Stimulated activated CD4-positive, alpha-beta T cell treated with anti-CD3 and anti-CD28 coated beads, Interleukin-2, amount 100 ng/mL, for 24 hours (primary cell): ENCODE results near the gene ACOT8.
"Not testable (repeated sequence)": the region's sequence is repeated elsewhere in the genome, so short reads cannot be mapped to it uniquely, and the experiment has no call there.

ENCODE experiments used
- DNase-seq, 2 donors: peaks; one replicate each; pipeline ENCODE4 v3.0.0-alpha.2; 2020

The ACOT8 gene

GRCh38 chr20:45826381-45827019, 30.7 kb downstream of the ACOT8 start:
- DNase-seq, result no peak

- peak; percentile 52 to 57 for DNase-seq
These were observed 33.0 kb downstream of the ACOT8 start for GRCh38 chr20:45823949-45824835.

GRCh38 chr20:45822857-45823256, 34.3 kb downstream of the ACOT8 start:
- no peak for DNase-seq

- no peak for DNase-seq
These were observed 35.2 kb downstream of the ACOT8 start for GRCh38 chr20:45821947-45822346.

GRCh38 chr20:45819466-45819865, 37.7 kb downstream of the ACOT8 start:
- DNase-seq, result no peak

- DNase-seq, result no peak
These were observed 39.0 kb downstream of the ACOT8 start for GRCh38 chr20:45818239-45818638.

GRCh38 chr20:45817376-45818194, 39.6 kb downstream of the ACOT8 start:
- no peak for DNase-seq

- no peak for DNase-seq
These were observed 40.2 kb downstream of the ACOT8 start for GRCh38 chr20:45816951-45817350.

- DNase-seq, result no peak
These were observed 42.9 kb downstream of the ACOT8 start for GRCh38 chr20:45814314-45814713.

- no peak for DNase-seq
These were observed 43.7 kb downstream of the ACOT8 start for GRCh38 chr20:45813489-45813888.

- DNase-seq, result no peak
These were observed 44.2 kb downstream of the ACOT8 start for GRCh38 chr20:45813006-45813340.

GRCh38 chr20:45812157-45813005, 44.8 kb downstream of the ACOT8 start, which contains the start of gene UBE2C:
Gene UBE2C (plus strand): TSS chr20:45812644. CDS start chr20:45812696, 52 bp downstream.
- peak; percentile 93 to 94 for DNase-seq

- DNase-seq, result no peak
These were observed 46.8 kb downstream of the ACOT8 start for GRCh38 chr20:45810191-45810970.

GRCh38 chr20:45801851-45802250, 55.3 kb downstream of the ACOT8 start:
- DNase-seq, result no peak

GRCh38 chr20:45798935-45799642, 58.1 kb downstream of the ACOT8 start:
- peak; percentile 64 to 68 for DNase-seq

GRCh38 chr20:45797955-45798354, 59.2 kb downstream of the ACOT8 start:
- DNase-seq, result not testable (repeated sequence)

GRCh38 chr20:45797510-45797909, 59.7 kb downstream of the ACOT8 start:
- not testable (repeated sequence) for DNase-seq

- DNase-seq, result no peak
These were observed 60.7 kb downstream of the ACOT8 start for GRCh38 chr20:45796337-45797065.

GRCh38 chr20:45792317-45793118, 64.7 kb downstream of the ACOT8 start:
- no peak for DNase-seq
